Measurements from ENCODE around the gene ZNF785. TPM values are rescaled to one million over a fixed set of nuclear protein-coding genes. Genes with fewer than 3 reads are reported as not detected.

ZNF785 gene
- total RNA-seq, 1 donor from 2014 or later = 22.8 TPM

GRCh38 chr16:30565984-30566383, 19.5 kb downstream of the ZNF785 start:
- no peak for ATAC-seq (ENCODE audit: low read depth)

GRCh38 chr16:30565526-30565925, 20.0 kb downstream of the ZNF785 start:
- H3K27me3 Mint-ChIP-seq = no peaks in the 10 kb centered on the region
- peaks cover 2% of the 10 kb centered on the region for H3K36me3 Mint-ChIP-seq (ENCODE audit: low read depth)
- H3K27ac Mint-ChIP-seq = no peak overlapping the region
- no peak for DNase-seq
- ChIA-PET CTCF (interaction anchor here (1.5 kb wide), 1 partner anchor 30 kb away, joined by 3 read pairs; no protein-coding TSS in a partner anchor), POLR2A (interaction anchor here (0.7 to 1.5 kb wide), 3 partner anchors 13 to 148 kb away, joined by 3 to 4 read pairs (median 4); partner anchors contain the start of gene ZNF689)
- TF ChIP-seq CTCF (IDR thresholded peaks at IDR 0.05) = no peak
- no peak for ATAC-seq (ENCODE audit: low read depth)
- intact Hi-C loops (cut with micrococcal nuclease) = no loop called here
- no peak overlapping the region for H3K4me3 Mint-ChIP-seq
- H3K4me1 Mint-ChIP-seq = peaks cover 34% of the 10 kb centered on the region
- no peaks in the 10 kb centered on the region for H3K9me3 Mint-ChIP-seq

More at GRCh38 chr16:30565984-30566383, 19.5 kb downstream of the ZNF785 start:
- Mint-ChIP-seq H3K4me3 (no peak overlapping the region), H3K27me3 (no peaks in the 10 kb centered on the region), H3K9me3 (no peaks in the 10 kb centered on the region), H3K27ac (no peak overlapping the region), H3K4me1 (peaks cover 35% of the 10 kb centered on the region), H3K36me3 (ENCODE audit: low read depth) (peaks cover 2% of the 10 kb centered on the region)
- DNase-seq = no peak
- ChIA-PET CTCF (no interaction called here), POLR2A (interaction anchor here (0.7 to 1.5 kb wide), 3 partner anchors 13 to 148 kb away, joined by 3 to 4 read pairs (median 4); partner anchors contain the start of gene ZNF689)
- intact Hi-C loops (cut with micrococcal nuclease) = no loop called here
- TF ChIP-seq CTCF (IDR thresholded peaks at IDR 0.05) = no peak

GRCh38 chr16:30562021-30562420, 23.5 kb downstream of the ZNF785 start:
- Mint-ChIP-seq H3K4me1 (peaks cover 30% of the 10 kb centered on the region), H3K9me3 (no peaks in the 10 kb centered on the region), H3K36me3 (ENCODE audit: low read depth) (peaks cover 2% of the 10 kb centered on the region), H3K4me3 (peak overlapping the region; percentile 90), H3K27ac (peak overlapping the region; percentile 94), H3K27me3 (no peaks in the 10 kb centered on the region)
- POLR2A ChIA-PET = interaction anchor here (0.7 to 6.3 kb wide), 11 partner anchors 9 to 132 kb away, joined by 3 to 152 read pairs (median 6); partner anchors contain the start of genes DCTPP1, PRR14, ZNF688 and ZNF689
- no peak for DNase-seq
- no peak for ATAC-seq (ENCODE audit: low read depth)
- intact Hi-C loops (cut with micrococcal nuclease) = no loop called here
- TF ChIP-seq CTCF (IDR thresholded peaks at IDR 0.05) = no peak
- CTCF ChIA-PET = interaction anchor here (1.2 to 1.6 kb wide), 2 partner anchors 37 to 132 kb away, joined by 5 to 6 read pairs; partner anchors contain the start of gene DCTPP1

GRCh38 chr16:30561089-30561816, 24.2 kb downstream of the ZNF785 start:
- POLR2A ChIA-PET = interaction anchor here (0.6 to 6.3 kb wide), 16 partner anchors 10 to 154 kb away, joined by 3 to 152 read pairs (median 6); partner anchors contain the start of genes DCTPP1, PRR14, ZNF688 and ZNF689
- peak; percentile 46 for DNase-seq
- H3K36me3 Mint-ChIP-seq (ENCODE audit: low read depth) = peaks cover 4% of the 10 kb centered on the region
- H3K27ac Mint-ChIP-seq = peak overlapping the region; percentile 94
- H3K27me3 Mint-ChIP-seq = no peaks in the 10 kb centered on the region
- peak overlapping the region; percentile 90 for H3K4me3 Mint-ChIP-seq
- CTCF ChIA-PET = interaction anchor here (1.2 to 1.6 kb wide), 3 partner anchors 11 to 131 kb away, joined by 4 to 6 read pairs (median 5); partner anchors contain the start of genes DCTPP1 and ZNF688
- intact Hi-C loops (cut with micrococcal nuclease) = no loop called here
- no peaks in the 10 kb centered on the region for H3K9me3 Mint-ChIP-seq
- TF ChIP-seq CTCF (IDR thresholded peaks at IDR 0.05) = no peak
- peaks cover 33% of the 10 kb centered on the region for H3K4me1 Mint-ChIP-seq
- ATAC-seq (ENCODE audit: low read depth) = no peak

GRCh38 chr16:30559690-30560089, 25.8 kb downstream of the ZNF785 start:
- ChIA-PET POLR2A (interaction anchor here (3.6 to 6.3 kb wide), 3 partner anchors 12 to 32 kb away, joined by 42 to 152 read pairs (median 135); partner anchors contain the start of genes ZNF688, ZNF747 and ZNF768), CTCF (interaction anchor here (1.6 kb wide), 1 partner anchor 12 kb away, joined by 4 read pairs; the partner anchor contains the start of gene ZNF688)
- intact Hi-C loops (cut with micrococcal nuclease) = loop anchor here (2.0 to 10.0 kb wide), 2 partner anchors 33 to 365 kb away; partner anchors contain the start of genes FBXL19 and ZNF768
- Mint-ChIP-seq H3K4me1 (peaks cover 36% of the 10 kb centered on the region), H3K36me3 (ENCODE audit: low read depth) (peaks cover 16% of the 10 kb centered on the region), H3K4me3 (no peak overlapping the region), H3K9me3 (no peaks in the 10 kb centered on the region), H3K27me3 (no peaks in the 10 kb centered on the region), H3K27ac (peak overlapping the region; percentile 74)
- ATAC-seq (ENCODE audit: low read depth) (no peak), DNase-seq (no peak)
- TF ChIP-seq CTCF (IDR thresholded peaks at IDR 0.05) = no peak
